ENCODE results near the gene ARID1B. TPM values are rescaled to one million over a fixed set of nuclear protein-coding genes. Genes with fewer than 3 reads are reported as not detected.

Gene ARID1B
- total and polyA plus RNA-seq, 2 of the 13 experiments (the other 11 are each of a cell fraction or from before 2014, with no cell fraction given), result 20.1 to 32.6 TPM

- TF ChIP-seq ZMYM2 (CRISPR knock-in tag; IDR thresholded peaks at IDR 0.05) (no peak), ARNT2 (CRISPR knock-in tag; IDR thresholded peaks at IDR 0.05; ENCODE audit: low read depth) (peak; percentile 36; the same call in 1 of the 2 replicates), HOXA3 (CRISPR knock-in tag; IDR thresholded peaks at IDR 0.05) (peak; percentile 68), PHF21A (CRISPR knock-in tag; IDR thresholded peaks at IDR 0.05) (peak; percentile 41; the same call in 1 of the 2 replicates), ZNF720 (CRISPR knock-in tag; IDR thresholded peaks at IDR 0.05) (no peak), ZNF317 (CRISPR knock-in tag; IDR thresholded peaks at IDR 0.05) (peak; percentile 80), SRSF9 (IDR thresholded peaks at IDR 0.05; ENCODE audit: borderline replicate concordance, insufficient read depth, low read depth, low read length, poor library complexity, severe bottlenecking) (no peak), ELF1 (CRISPR knock-in tag; IDR thresholded peaks at IDR 0.05) (peak; percentile 54; the same call in 1 of the 2 replicates), NFKB2 (CRISPR knock-in tag; IDR thresholded peaks at IDR 0.05; ENCODE audit: borderline replicate concordance) (peak; percentile 82; the same call in 1 of the 2 replicates), POGZ (CRISPR knock-in tag; IDR thresholded peaks at IDR 0.05) (peak; percentile 68), ZNF687 (CRISPR knock-in tag; IDR thresholded peaks at IDR 0.05) (peak; percentile 76), XRCC5 (optimal IDR thresholded peaks at IDR 0.05; ENCODE audit: low read length) (peak; percentile 75), ERF (CRISPR knock-in tag; IDR thresholded peaks at IDR 0.05) (peak; percentile 49; the same call in 1 of the 2 replicates)
- TF ChIP-seq, protein P1, sequence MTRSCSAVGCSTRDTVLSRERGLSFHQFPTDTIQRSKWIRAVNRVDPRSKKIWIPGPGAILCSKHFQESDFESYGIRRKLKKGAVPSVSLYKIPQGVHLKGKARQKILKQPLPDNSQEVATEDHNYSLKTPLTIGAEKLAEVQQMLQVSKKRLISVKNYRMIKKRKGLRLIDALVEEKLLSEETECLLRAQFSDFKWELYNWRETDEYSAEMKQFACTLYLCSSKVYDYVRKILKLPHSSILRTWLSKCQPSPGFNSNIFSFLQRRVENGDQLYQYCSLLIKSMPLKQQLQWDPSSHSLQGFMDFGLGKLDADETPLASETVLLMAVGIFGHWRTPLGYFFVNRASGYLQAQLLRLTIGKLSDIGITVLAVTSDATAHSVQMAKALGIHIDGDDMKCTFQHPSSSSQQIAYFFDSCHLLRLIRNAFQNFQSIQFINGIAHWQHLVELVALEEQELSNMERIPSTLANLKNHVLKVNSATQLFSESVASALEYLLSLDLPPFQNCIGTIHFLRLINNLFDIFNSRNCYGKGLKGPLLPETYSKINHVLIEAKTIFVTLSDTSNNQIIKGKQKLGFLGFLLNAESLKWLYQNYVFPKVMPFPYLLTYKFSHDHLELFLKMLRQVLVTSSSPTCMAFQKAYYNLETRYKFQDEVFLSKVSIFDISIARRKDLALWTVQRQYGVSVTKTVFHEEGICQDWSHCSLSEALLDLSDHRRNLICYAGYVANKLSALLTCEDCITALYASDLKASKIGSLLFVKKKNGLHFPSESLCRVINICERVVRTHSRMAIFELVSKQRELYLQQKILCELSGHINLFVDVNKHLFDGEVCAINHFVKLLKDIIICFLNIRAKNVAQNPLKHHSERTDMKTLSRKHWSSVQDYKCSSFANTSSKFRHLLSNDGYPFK (CRISPR knock-in tag; IDR thresholded peaks at IDR 0.05; ENCODE audit: borderline replicate concordance), result 0 out of 2 replicates have a peak, but pooled peaks have one; percentile 20
- TF ChIP-seq, protein P2, sequence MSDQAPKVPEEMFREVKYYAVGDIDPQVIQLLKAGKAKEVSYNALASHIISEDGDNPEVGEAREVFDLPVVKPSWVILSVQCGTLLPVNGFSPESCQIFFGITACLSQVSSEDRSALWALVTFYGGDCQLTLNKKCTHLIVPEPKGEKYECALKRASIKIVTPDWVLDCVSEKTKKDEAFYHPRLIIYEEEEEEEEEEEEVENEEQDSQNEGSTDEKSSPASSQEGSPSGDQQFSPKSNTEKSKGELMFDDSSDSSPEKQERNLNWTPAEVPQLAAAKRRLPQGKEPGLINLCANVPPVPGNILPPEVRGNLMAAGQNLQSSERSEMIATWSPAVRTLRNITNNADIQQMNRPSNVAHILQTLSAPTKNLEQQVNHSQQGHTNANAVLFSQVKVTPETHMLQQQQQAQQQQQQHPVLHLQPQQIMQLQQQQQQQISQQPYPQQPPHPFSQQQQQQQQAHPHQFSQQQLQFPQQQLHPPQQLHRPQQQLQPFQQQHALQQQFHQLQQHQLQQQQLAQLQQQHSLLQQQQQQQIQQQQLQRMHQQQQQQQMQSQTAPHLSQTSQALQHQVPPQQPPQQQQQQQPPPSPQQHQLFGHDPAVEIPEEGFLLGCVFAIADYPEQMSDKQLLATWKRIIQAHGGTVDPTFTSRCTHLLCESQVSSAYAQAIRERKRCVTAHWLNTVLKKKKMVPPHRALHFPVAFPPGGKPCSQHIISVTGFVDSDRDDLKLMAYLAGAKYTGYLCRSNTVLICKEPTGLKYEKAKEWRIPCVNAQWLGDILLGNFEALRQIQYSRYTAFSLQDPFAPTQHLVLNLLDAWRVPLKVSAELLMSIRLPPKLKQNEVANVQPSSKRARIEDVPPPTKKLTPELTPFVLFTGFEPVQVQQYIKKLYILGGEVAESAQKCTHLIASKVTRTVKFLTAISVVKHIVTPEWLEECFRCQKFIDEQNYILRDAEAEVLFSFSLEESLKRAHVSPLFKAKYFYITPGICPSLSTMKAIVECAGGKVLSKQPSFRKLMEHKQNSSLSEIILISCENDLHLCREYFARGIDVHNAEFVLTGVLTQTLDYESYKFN (CRISPR knock-in tag; conservative IDR thresholded peaks at IDR 0.05), result peak; percentile 39; the same call in 1 of the 2 replicates
Measured at GRCh38 chr6:157184202-157185015, 407.2 kb downstream of the ARID1B start (continued).
